ENCODE results near the gene ANKMY1.
"Not testable (repeated sequence)": the region's sequence is repeated elsewhere in the genome, so short reads cannot be mapped to it uniquely, and the experiment has no call there.

Gene ANKMY1

DNA sequence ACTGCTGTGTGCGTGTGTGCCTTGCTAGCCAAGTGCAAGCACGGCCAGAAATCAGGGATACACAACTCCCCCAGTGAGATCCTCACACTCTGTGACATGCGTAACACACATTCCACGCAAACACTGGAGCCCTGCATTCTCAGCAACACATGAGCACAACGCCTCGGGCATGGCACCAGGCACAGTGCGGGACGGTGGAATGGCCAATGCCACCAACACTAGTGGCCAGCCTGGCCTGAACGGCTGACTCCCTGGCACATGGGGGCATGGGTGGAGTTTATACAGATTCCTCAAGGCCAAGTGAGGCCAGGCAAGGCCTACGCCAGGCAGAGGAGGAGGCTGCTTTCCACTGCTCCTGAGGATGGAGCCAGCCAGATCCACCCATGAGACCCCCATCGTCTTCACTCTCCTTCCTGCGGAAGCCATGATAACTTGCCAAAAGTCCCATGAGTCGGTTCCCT is 56.2 kb downstream of the ANKMY1 start:
- no peak for ATAC-seq

DNA sequence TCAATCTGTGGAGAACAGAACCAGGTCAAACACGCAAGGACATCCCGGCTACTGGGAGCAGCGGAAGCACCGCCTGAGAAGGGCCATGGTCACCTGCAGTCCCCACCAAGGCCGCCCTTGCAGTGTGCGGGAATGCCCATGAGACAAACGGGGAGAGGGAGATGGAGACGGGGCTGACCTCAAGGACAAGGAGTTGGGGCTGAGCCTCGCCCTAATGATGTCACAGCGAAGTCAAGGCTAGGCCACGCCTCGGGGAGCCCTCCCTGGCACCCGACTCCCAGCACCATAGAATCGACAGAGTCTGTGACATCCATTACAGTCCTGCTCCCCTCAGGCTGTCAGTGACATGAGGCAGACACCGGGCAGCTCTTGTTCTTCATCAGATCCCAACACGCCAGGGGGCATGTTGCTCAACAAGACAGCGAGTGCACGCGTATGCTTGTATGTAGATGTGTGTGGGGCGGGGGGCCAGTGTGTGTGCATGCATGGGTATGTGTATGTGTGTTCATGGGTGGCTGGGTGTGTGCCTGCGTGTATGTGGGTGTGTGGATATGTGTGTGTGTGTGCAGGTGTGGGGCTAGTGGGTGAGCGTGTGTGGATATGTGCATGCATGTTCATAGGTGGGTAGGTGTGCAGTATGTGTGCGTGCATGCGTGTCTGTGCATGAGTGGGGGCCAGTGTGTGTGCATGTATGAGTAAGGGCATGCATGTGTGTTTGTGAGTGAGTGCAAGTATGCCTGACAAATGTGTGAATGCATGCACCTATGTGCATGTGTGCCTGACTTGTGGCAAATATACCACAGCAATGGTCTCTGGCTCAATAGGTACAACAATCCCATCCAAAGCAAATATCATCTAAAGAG is 57.0 kb downstream of the ANKMY1 start:
- no peak for ATAC-seq

DNA sequence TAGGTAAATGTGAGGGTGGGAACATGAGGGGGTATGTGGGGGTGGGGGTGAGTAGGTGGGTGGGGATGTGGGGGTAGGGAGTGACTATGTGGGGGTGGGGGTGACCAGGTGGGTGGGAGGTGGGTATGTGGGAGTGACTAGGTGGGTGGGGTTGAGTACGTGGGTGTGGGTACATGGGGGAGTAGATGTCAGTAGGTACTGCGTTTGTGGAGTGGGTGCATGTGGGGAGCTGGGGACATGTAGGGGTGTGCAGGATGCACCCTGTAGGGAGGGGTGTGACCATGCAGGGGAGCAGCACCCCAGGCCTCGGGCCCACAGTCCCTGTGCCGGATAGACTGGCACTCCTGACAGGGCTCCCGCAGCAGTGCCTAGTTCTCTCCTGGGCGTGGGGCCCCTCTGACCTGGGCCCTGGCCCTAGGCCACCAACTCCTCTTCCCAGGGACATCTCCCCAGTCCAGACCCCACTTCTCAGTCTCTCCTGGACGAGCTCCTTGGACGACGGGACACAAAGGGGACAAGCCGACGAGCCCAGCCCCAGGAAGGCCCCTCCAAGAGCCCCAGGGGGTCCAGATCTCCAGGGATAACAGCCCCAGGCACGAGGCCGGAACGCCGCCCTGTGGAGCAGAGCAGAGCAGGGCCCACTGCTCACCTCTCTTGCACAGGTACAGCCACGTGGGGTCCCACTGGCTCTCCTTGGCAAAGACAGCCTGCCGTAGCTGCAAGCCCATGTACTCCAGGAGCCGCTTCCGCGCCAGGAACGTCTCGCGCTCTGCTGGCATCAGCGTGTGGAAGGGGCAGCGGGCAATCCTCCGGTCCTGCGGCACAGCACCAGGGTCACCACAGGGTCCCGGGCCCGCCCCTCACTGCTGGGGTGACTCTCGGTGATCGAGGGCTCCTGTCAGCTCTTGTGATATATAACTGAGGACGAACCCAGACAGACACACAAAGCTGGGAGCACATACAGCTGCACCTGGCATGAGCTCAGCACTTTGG is 58.2 kb downstream of the ANKMY1 start:
- no peak for ATAC-seq

DNA sequence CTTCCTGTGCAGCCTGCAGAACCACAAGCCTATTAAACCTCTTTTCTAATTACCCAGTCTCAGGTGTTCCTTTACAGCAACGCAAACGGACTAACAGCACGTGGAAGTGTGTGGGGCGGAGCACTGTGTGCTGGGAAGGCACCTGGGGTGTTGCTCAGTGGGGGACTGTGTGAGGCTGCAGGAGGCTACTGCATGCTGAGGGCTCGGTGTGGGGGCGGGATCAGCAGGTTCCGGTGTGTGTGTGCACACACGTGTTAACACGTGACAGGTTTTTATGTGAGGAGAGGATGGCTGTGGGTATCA is 58.9 kb downstream of the ANKMY1 start:
- ATAC-seq, result no peak

DNA sequence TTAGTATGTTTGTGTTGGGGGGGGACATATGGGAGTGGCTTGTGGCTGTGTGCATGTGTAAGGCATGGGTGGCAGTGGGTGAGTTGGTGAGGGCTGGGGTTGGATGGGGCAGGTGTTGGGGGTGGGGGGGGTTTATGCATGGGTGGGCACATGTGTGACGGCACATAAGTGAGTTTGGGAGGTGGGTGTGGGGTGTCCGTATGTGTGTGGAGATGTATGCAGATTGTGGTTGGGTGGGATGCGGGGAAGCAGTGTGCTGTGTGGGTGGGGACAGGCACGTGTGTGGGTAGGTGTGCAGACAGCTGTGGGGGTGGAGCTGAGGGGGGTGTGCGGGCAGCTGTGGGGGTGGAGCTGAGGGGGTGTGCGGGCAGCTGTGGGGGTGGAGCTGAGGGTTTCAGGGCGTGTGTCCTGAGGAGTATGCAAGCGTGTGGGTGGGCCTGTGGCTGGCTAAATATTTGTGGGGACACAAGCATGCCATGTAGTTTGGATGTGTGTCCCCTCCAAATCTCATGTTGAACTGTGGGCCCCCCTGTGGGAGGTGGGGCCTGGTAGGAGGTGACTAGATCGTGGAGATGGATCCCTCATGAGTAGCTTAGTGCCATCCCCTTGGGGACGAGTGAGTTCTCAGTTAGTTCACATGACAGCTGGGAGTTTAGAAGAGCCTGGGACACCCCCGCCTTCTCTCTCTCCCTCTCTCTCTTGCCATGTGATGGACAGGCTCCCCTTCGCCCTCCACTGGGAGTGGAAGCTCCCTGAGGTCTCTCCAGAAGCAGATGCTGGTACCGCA is 59.4 kb downstream of the ANKMY1 start:
- ATAC-seq, result no peak

DNA sequence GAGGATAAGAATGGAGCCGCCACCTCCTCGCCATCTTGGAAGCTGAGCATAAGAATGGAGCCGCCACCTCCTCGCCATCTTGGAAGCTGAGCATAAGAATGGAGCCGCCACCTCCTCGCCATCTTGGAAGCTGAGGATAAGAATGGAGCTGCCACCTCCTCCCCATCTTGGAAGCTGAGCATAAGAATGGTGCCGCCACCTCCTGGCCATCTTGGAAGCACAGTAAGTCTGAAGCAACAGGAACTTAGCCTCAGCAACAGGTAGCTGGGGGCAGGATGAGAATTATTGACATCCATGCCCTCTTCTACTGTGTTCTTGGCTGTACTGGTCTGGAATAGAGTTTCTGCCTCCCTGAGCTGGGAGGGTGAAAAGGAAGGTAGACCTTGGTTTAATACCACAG is 60.7 kb downstream of the ANKMY1 start:
- ATAC-seq, result not testable (repeated sequence)

DNA sequence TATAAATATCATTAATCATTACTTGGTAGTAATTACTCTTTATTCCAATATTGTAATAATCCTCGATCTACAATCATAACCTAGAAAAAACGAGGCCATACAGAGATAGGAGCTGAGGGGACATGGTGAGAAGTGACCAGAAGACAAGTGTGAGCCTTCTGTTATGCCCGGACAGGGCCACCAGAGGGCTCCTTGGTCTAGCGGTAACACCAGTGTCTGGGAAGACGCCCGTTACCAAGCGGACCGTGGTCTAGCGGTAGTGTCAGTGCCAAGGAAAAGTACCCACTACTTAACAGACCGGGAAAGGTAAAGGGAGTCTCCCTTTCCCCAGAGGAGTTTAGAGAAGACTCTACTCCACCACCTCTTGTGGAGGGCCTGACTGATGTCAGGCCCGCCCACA is 62.8 kb downstream of the ANKMY1 start:
- ATAC-seq, result not testable (repeated sequence)

DNA sequence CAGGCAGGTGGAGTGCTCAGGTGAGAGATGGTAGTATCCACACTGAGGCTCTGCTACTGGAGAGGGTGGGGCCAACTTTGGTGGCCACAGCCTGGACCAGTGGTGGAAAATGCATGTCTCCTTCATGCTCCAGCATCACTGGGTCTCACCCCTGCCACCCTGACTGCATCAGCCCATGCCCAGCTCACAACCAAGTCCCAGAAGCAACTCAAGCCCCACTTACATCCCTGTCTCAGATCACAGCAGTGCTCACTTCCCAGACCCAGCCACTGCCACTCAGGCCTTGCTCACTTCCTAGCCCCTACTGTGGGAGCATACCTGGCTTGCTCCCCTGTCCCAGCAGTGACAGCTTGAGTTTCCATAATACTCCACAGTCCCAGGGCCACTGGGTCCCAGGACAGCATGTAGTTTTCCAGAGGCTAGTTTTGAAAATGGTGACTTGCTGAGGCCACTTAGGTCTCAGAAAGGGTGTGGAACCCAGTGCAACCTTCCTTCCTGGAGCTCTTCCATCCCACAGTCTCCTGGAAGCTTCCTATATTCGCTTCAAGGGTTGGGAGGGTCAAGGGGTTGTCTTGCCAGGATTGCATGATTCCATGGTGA is 63.5 kb downstream of the ANKMY1 start:
- ATAC-seq, result no peak

DNA sequence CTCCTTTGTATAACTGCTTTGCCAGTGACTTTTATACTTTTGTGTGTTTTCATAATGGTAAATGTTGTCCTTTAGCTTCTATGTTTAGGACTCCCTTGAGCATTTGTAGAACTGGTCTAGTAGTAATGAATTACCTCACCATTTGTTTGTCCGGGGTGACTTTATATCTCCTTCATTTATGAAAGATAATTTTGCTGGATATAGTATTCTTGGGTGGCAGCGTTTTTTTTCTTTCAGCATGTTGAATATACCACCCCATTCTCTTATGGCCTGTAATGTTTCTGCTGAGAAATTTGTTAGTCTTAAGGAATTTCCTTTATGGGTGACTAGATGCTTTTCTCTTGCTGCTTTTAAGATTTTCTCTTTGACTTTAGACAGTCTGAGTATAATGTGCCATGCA is 66.3 kb downstream of the ANKMY1 start:
- ATAC-seq, result no peak

DNA sequence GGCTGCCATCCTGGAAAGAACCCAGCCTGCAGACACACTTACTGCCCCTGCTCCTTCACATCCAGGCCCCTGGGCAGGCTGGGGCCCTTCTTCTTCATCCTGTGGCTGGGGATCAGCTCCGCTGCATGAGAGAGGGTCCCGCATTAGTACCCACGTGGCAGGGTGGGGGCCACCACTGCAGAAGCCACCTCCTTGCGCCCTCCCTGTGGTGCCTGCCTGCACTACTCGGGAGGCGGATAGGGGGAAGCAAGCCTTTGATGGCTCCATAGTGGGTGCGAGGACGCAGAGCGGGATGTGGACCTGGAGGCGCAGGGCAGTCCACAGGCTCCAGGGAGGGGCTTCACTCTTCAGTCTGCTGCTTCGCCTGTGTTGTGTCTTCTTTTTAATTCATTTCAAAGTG is 75.6 kb downstream of the ANKMY1 start:
- no peak for ATAC-seq

DNA sequence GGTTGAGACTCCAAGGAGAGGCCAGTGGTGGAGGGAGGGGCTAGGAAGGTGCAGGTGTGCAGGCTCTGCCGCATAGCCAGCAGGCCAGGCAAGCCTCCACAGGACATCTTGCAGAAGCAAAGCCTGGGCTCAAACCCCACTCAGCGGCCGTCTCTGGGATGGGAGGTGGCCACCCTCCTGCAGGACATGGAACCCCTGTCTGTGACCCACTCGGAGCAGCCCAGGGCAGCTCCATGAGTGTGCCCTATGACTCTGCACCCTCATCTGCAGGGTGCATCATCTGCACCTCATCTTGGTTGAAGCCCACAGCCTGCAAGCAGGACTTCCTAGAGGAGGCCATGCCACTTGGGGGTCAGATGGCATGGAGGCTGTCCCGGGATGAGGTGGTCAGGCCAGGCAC is 76.1 kb downstream of the ANKMY1 start:
- ATAC-seq, result no peak

DNA sequence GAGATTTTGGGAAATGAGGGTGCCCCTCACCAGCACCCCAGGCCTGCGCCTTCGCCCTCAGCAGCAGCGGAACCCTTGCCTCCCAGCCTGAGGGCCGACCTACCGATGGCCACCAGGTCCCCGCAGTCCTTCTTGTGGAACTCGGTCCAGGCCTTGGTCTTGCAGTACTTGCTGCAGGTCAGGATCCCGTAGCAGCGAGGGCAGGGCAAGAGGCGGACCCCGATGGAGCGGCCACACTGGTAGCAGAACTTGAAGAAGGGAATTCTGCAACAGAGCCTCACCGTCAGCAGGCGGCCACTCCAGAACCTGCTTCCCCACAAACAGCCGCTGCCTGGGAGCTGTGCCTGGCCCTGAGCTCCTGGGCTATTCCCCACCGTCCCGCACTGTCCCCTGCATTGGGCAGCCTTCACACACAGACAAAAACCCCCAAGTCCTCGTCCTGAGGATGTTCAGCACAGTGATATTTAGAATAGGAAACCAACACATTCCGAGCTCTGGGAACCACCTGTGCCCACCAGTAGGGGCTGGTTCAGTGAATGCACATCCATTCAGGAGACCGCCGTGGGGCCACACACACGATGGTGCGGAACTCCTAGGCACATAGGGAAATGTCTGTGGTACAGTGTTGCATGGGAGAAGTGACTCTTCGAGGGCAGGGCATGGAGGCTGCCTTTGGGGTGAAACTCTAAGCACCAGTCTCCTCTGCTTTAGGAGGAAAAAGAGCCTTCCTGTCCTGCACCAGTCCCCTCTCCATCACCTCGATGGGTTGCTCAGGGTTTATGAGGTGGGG is 76.8 kb downstream of the ANKMY1 start:
- no peak for ATAC-seq

DNA sequence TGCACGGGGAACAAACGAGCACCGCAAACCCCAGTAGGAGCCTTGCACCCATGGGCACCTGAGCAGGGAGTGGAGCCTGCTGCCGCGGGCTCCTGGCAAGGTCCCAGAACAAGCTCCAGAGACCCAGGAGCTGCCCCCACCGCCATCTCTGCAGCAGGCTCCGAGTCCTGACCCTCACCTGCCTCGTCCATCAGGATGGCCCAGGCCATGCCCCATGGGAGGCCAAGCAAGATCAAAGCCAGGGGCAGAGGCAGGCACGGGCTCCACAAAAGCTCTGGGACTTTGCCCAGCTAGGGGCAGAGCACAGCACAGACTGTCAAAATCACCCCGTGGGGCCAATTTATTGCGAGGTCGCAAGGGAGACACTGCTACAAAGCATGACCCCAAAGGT is 78.7 kb downstream of the ANKMY1 start:
- ATAC-seq, result no peak

DNA sequence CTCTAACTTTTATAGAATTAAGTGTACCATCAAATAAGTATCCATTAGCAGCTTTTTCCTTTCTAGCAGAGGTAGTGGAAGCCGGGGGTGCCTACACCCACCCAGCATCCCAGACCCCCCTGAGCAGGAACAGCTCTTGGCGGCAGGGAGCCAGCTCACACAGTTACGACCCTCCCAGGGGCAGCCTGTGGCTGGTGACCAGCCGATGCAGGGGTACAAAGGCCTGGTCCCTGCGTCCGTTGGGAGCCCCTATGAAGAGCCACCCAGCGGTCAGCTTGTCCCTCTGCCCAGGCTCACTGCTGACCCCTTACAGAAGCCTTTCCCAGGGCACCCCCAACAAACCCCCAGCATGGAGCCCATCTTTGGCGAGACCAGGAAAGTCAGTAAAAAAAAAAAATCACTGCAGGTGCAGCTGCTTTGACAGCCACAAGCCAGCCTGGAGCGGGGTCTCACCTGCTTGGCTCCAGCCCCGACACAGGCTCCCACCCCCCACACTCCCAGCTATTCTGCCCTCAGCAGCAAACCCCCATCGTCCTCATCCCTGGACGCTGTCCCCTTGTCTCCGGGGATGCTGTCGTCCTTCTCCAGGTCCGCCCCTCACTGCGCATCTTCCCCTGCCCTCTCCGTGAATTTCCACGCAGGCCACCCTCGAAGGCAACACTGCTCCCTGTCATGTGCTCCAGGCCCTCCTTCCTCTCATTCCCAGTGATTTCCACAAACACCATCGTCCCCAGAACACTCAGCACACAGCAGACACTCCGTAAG is 79.3 kb downstream of the ANKMY1 start:
- no peak for ATAC-seq

DNA sequence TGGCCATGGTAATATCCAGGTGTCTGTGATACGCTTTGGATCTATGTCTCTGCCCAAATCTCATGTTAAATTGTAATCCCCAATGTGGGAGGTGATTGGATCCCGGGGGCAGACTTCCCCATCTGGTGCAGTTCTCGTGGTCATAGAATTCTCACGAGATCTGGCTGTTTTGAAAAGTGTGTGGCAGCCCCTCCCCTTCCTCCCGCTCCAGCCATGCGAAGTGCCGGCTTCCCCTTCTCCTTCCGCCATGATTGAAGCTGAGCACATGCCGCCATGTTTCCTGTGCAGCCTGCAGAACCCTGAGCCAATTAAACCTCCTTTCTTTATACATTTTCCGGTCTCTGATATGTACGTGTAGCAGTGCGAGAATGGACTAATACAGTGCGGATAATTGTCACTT is 79.9 kb downstream of the ANKMY1 start:
- ATAC-seq, result no peak

DNA sequence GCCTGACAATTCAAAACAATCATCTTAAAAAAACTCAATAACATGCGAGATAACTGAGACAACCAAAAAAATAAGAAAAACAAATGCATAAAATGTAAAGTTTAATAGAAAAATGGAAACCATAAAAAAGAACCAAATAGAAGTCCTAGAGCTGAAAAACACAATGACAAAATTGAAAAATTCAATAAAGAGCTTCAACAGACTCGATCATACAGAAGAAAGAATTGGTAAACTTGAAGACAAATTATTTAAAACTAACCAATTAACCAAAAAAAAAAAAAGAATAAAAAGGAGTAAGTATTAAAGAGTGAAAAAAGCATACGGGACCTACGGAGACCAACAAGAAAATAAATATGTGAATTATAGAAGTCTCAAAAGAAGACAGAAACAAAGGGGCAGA is 84.6 kb downstream of the ANKMY1 start:
- ATAC-seq, result no peak

DNA sequence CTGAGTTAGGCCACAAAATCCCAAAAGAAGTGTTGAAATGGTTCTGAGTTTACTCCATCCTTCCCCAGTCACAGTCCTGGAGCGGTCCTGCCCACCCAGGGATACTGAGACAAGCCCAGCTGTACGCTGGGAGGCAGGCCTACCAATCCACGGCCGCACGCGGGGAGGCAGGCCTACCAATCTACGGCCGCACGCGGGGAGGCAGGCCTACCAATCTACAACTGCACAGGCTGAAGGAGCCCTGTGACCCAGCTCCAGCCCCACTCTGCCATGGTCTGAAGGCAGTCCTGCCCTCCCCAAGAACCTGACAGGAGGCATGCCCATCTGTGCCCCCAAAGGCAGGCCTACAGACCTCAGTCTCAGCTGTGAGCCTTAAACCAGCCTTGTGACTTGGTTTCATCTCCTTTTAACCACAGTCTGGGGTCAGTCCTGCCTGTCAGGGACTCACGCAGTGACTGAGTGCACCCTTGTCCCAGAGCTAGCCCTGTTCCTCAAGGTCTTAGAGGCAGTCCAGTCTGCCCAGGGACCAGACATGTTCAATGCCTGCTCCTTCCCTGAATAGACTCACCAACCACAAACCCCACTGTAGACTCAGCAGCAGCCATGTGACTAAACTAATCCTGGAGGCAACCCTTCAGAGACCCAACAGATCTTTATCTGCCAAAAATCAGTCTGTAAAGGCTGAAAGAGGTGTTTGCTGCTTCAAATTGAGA is 85.6 kb downstream of the ANKMY1 start:
- no peak for ATAC-seq

DNA sequence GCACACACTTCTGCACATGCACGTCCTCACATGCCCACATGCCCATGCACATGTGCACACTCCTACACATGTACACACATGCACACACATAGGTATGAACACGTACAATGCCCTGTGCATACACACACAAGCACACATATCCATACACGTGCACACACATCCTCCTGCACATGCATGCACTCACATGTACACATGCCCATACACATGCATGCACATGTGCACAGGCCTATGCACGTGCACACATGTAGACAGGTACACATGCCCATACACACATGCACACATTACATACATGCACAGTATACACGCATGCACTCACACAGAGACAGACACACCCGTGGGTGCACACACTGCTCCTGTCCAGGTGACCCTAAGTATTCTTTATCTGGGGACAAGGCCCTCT is 88.0 kb downstream of the ANKMY1 start:
- ATAC-seq, result no peak

DNA sequence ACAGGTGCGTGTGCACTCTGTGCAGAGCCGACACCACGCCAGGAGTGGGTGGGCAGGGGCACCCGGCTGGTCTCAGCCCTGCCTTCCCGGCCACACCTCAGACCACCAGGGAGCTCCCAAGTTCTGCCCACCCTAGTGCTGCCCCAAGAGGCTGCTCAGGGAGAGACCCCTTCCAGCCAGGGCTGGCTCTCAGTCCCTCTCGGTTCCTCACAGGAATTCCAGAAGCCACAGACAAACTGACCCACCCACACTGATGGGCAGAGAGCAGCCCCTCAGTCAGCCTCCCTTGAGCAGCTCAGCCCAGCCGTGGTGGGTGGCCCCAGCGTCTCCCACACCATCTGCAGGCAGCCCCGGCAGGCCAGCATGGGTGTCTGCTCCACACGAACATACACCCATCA is 88.5 kb downstream of the ANKMY1 start:
- no peak for ATAC-seq
